ENCODE measurements around the gene UPK1B.
A peak's percentile ranks its signal among the peaks of the same experiment; 100 is the strongest.

The UPK1B gene

DNA sequence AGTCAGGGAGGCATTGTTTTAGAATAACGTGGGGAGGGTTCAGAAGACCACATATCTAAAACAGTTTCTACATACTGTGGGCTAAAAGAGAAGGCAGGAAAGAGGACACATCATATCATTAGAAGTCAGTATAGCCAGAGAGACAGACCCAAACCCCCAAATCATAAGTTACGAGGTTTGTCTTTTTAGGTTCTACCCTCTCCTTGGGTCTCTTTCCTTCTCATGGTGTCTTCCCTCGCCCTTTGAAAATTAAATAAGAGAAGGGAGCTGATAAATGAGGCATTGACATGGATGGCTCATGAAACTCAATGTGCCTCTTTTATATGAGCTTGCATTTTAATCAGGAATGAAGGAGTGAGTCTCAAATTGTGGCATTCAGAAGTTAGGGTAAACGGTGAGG lies 3.4 kb downstream of the UPK1B start:
- DNase-seq (ENCODE audit: low spot score), result no peak

DNA sequence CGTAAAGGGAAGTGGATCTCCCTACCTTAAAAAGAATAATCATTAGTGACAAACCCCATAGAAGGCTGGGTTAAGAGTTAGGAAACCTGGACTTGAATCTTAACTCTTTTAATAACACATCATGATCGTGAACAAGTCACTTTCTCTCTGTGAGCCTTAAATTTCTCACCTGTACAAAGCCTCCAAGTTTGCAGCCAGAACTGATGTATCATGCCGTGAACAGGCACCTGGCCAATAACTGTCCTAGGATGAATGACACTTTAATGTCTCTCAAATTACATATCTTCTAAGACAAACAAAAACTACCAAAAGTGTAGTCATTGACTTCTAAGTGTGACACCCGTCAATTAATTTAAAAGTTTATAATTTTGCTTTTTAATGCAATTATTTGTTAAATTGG lies 3.9 kb downstream of the UPK1B start:
- no peak for DNase-seq (ENCODE audit: low spot score)

DNA sequence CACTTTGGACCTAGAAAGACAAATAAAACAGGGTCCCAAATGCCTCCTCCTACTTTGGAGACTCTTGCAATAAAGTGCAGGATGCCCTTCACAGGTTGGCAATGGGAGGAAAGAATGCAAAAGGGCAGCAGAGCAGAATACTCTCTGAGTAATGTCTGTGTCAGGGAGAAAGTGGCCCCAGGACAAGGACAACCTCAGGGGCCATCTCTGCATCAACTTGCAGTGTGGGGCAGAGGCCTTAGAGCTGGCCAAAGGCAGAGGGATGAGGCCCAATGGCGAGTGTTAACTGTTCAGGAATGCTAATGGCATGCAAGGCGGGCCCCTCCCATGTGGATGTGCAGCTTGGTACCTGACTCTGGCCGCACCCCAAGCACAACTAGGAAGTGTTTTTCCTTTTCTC lies 8.4 kb downstream of the UPK1B start:
- no peak for DNase-seq (ENCODE audit: low spot score)

DNA sequence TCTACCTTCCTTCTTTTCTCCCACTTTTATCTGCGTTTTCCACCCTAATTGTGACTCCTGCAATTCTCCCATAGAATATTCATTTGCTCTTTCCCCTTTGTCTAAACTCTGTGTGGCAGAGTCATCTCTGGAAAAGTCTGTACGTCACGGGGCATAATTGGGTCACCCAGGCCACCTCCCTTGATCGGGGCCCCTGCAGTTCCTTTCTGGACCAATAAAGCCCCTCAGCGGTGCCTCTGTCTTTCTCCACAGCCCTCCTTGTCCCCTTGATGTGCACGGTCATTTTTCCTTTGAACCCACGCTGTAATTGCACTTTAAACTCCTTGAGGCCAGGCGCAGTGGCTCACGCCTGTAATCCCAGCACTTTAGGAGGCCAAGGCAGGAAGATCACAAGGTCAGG lies 10.7 kb downstream of the UPK1B start:
- DNase-seq (ENCODE audit: low spot score), result no peak

DNA sequence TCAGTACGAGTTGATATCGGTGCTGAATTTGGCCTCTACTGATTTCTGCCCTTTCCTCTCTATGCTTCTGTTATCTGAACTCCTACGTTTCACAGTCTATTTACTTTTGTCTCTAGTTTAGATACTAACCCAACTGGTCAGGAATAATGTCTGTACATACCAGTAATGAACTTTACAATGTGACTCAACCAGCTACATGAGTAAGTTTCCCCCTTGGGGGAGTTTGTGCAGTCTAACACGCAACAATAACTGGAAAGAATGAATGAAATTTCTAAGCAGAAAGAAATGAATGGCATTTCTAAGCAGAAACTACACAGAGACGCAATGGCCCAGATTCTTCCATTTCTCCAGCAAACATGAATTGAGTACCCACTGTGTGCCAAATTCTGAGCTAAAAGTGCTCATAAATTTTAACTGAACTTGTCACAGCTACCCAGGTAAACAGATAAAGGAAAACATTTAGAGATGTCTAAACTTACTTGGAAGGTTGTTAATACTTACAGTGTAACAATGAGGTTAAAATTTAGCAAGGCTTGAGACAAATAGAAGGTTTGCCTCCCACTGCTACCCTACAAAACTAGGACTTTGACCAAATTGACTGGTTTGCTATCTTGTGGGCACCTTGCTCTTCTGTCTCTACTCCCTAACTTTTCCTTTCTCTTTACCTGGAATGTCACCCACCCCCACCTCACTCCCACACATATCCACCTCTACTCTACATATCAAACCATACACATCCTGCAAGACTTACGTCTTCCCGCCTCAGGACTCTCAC lies 11.6 kb downstream of the UPK1B start:
- DNase-seq (ENCODE audit: low spot score), result no peak

DNA sequence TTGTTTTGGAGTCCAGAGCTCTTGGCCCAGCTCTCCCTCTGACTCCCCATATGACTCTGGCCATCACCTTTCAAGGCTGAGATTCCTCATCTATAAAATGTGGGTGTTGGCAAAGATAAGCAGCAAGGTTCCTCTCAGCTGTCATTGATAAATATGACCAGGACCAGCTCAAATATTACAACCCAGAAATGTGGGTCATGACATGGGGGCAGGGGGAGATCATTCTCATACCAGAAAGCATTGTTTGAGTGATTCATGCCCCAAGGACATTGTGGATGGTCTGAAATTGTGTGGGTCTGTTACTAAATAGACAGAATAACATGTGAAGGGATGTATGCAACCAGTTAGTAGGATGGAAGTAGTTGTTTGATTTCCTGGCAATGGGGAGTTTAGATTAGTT lies 13.9 kb downstream of the UPK1B start:
- DNase-seq (ENCODE audit: low spot score), result no peak

DNA sequence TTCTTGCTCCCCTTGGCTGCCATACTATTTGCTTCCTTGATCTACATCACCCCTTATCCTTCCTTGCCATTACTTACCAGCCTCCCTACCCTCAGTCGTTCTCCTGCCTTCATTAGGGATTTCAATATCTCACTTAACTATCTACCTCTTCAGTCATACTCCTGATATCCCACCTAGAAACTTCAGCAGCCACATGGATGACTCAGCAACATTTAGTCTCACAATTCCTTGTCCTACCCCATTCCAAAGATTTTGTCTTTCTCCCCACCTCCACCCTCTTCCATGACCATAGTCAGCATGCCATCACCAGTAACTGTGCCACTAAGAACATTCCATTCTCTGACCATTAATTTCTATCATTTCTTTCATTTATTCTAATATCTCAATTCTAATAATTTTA lies 18.4 kb downstream of the UPK1B start:
- DNase-seq (ENCODE audit: low spot score), result no peak

DNA sequence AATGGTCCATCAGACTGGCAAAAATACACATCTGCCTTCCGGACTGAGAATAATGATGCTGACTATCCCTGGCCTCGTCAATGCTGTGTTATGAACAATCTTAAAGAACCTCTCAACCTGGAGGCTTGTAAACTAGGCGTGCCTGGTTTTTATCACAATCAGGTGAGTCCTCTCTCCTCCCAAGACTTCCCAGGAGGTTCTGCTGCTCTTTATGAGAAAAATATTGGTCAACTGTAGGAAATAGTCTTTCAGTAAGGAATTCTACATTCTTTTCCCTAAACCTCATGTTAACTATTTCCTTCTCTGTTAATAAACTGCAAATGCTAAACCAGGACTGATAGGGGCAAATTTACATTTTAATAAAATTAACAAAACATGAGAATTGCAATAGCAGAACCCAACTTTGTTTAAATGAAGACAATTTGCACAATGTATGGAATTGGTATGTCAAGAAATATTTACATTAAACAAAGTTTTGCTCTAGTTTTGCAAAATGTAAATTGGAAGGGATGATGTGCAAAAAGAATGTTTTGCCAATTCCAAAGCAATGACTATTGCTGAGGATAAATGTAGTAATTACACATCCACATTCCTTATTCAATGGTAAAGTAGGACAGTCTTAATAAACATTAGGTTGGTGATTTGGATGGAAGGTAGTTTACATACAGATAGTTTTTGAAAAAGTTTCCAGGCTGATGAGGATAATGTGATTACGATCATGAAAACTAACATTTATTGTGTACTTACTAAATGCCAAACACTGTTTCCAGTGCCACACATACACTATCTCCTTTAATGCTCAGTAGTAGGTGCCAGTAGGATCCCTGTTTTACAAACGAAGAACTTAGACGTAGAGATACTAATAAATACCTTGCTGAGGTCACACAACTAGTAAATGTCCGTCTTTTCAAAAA lies 21.1 kb downstream of the UPK1B start:
- DNase-seq (ENCODE audit: low spot score), result no peak

DNA sequence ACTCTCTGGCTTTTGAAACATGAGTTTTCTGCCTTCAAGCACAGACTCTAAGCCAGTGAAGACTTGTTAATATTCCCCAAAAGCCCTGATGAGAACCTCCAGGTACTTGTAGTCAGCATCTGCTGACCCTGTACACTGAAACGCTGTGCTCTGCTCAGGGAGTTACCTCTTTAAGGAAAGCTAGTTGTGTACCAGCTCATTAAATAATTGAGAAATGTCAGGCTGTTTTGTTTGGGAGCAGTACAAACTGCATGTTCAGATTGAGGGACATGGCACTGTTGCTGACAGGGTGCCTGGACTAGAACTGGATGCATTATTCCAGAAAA lies 21.7 kb downstream of the UPK1B start:
- DNase-seq (ENCODE audit: low spot score), result no peak

DNA sequence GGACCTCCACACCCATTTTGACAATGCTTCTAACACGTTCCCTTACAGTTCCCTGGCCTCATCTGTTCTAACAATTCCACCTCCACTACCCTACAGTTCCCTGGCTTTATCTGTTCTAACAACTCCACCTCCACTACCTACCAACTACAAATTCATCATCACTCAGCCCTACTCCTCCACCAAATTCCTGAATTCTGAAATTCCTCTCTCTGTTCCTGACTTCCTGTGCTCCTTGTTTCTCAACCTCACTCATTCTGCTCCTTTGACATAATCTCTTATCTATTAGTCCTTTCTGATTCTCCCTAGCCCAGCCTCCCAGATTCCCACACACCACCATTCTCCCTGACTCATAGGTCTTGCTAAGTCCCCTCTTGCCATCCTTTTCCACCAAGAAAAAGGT lies 22.5 kb downstream of the UPK1B start:
- DNase-seq (ENCODE audit: low spot score), result no peak

DNA sequence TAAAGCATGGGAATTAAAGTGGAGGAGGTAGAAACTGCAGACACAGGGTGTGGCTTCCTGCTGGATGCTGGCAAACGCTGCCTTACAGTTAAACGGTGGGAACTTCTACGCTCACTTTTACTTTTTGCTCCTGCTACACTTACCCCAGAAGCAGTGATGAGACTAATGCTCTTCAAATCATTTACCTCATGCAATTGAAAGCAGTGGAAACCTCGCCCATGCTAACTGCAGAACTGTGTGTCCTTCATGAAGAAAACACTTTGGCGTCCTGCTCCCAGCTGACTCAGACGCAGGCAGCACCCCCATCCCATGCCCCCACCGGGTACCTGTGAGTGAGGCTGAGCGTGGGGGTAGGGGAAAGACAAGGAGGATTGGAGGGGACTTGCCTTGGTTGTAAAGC lies 31.8 kb downstream of the UPK1B start:
- no peak for DNase-seq (ENCODE audit: low spot score)

DNA sequence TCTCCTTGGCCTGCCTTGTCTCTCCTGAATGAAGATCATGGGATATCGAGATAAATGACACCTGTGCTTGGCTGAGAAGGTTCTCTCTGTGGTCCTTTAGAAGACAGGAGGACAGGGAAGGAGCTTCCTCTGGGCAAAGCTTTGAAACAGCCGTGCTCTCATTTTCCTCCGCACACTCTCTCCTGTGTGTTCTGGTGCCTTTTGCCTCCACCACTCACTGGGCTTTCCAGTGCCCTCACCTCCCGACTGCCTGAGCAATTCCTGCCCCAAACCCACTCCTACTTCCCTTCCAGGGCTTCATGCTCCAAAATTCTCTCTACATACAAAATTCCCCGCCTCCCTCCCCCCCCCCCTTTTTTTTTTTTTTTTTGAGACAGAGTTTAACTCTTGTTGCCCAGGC lies 32.3 kb downstream of the UPK1B start:
- no peak for DNase-seq (ENCODE audit: low spot score)

DNA sequence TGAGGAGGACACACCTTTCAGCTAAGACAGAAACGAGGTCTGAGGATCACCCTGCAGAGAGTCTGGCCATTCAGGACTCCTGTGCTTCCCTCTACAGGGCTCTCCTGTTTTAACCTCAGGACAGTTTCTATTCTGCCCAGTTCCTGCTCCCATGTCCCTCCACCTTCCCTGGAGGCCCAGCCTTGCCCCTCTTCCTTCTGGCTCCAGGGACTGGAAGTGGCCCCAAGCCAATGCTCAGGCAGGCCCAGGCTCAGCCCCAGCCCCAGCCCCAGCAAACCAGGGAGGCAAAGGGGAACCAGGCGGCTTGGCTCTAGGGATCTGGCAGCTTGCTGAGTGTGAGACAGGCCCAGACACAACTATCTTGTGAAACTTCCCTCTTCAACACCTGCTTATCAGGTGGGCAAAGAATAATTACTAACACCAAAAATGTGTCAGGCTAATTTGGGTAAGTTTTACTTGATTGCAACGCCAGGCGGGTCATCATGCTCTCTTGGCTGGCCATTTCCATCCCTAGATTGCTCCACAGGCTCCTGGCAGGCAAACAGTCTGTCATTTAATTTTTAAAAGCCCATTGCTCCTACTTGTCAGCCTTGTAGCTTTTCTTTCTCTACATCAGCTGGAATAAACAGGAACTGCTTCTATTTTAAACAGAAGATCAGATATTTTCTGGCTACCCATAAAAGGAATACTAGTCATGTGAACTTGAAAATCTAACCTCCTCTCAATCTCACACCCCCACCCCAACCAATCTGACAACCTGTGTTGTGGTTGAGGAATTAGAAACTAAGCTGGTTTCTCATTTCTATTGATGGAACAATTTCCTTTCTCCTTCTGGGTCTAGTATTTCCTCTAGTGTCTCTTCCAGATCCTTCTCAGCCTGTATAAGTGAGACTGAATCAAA lies 33.5 kb downstream of the UPK1B start:
- DNase-seq (ENCODE audit: low spot score), result no peak

DNA sequence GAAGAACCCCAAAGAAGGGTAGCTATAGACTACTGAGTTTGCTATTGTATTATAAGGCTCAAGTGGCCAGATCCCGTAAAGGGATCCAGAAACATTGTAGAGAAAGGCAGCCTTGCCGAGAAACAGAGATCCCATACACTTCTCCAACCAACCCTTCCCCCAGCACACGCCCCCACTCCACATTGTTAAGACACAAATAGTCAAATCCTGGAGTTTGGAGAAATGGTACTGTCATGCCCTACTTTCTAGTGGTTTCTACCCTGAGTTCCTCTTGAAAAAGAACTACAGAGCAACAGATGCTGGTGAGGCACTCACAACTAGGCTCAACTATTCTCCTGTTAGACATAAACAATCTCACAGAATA lies 34.1 kb downstream of the UPK1B start:
- no peak for DNase-seq (ENCODE audit: low spot score)

DNA sequence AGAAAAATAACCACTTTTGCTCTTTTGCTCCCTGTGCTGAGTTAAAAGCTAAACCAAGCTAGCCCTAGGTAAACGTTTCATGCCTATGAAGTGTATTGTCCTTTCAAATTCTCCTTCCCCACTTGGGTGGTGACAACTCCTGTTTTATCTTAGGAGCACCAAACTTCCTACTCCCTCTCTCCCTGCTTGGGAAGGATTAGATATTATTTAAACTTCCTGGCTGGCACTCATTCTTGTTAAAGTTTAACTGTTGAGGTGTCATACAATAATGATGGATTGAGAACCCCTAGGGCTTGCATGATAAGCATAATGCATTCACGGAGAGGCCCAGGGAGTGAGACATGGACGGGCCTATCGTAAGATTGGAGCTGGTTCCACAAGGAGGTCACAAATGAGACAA lies 37.8 kb downstream of the UPK1B start:
- DNase-seq (ENCODE audit: low spot score), result no peak

DNA sequence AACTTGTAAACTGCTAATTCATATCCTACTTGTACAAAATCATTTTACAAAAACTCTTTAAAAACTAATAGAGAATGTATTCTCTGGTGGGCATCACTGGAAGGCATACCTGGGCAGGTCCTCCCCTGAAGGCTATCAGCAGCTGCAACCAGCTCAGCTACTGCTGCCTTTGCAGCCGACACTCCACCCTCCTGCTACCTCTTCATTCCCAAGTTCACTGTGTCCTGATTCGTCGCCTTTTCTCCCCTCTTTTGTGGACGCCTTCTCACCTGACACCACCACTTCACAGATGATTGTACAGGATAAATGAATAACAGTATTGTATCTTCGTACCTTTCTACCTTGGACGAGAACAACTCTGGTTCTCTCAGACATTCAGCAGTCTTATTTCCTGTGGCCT lies 38.4 kb downstream of the UPK1B start:
- no peak for DNase-seq (ENCODE audit: low spot score)

DNA sequence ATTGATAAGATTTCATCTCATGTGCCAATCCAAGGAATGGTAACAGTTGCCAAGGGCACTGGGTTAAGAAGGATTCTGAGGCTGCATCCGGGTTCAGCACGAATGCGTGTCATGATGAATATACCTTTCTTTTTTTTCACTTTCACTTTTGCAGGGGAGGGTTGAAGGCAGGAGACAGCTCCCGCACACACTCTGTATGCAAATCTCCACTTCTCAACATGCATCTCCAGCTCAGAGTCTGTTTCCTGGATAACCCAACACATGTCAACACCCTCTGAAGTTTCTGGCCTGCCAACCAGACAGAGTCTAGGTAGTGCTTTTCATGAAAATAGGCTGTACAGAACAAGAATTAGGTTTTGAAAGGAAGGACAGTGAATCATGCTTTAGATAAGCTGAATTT lies 45.7 kb downstream of the UPK1B start:
- DNase-seq (ENCODE audit: low spot score), result peak; percentile 51

DNA sequence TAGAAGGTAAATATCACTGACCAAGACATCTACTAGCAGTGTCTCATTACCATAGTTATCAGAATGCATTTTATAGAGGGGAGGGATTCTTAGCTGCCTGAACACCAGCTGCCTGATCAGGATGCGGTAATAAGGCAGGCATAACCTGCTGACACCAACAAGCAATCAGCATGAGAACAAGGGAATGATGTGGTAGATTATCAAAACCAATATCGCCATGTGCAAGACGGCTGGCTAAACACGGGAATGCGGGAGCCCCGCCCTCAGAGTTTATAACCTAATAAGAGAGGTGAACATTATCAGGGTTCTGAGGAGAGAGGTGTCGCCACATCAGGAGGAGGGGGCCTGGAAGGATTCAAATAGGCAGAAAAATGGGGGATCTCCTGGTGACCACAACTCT lies 46.8 kb downstream of the UPK1B start:
- no peak for DNase-seq (ENCODE audit: low spot score)

DNA sequence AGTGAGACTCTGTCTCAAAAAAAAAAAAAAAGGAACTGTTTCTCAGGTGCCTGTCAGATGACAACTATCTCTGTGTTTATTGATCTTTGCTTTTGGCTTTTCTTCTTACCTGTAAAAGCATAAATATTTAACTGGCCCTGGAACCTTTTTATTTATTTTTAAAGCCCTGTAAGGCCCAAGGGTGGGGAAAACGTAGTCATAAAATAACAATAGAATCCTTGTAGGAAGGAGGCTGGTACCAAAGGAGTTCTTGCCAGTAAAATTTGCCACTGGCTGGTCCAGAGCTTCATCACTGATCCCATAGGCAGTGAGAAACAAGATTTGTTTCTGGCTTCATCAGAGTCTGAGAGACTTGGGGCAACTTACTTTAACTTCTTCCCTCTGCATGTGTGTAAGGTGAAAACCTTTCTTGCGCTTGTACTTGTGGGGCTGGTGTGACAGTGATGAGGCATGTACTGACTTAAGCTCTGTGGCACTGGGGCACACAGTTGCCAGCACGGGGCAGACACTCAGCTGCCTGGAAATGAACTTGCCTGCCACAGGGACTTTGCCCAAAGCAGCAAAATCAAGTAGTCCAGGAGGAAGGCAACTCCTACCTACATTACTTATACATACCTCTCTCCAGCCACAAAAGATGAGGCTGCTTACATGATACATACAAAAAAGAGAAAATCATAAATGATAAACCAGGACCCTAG lies 47.7 kb downstream of the UPK1B start:
- no peak for DNase-seq (ENCODE audit: low spot score)

DNA sequence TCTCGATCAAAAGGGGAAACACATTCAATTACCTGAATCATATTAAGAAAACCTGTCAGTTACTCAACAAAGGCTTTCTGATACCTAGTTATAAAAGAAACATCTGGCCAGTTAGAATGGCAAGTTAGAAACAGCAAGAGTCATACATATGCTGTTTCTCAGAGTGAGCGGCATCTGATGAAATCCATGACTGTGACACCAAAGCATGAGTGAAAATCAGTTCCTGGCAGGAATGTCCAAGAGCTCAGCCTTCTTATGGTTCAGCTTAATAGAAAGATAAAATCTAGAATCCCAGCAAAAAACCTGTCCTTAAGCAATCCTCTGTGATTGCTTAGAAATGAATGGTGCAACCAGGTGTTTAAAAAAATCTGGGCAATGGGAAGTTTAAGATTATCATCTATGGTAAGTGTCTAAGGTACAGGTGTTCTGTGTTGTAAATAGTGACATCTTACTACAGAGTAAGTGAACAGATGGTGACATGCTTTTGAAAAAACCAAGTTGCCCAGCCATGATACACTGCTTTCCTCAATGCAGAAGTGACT lies 48.5 kb downstream of the UPK1B start:
- no peak for DNase-seq (ENCODE audit: low spot score)

DNA sequence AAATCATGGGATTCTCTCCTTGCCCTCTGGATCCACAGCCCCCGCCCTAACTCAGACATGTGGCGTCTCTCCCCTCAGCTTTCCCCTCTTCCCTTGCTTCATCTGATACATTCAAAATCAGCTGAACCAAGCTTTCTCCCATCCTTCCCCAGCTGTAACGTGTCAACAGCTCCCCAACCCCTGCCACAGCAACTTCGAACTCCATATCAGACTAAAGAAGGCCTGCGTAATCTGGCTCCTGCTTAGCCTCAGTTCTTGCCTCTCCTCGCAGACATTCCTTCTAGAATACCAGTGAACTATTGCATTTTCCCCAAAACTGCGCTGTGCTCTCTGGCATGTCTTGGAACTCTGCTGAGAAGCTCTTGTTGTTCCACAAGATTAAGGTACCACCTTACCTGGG lies 49.0 kb downstream of the UPK1B start:
- no peak for DNase-seq (ENCODE audit: low spot score)

DNA sequence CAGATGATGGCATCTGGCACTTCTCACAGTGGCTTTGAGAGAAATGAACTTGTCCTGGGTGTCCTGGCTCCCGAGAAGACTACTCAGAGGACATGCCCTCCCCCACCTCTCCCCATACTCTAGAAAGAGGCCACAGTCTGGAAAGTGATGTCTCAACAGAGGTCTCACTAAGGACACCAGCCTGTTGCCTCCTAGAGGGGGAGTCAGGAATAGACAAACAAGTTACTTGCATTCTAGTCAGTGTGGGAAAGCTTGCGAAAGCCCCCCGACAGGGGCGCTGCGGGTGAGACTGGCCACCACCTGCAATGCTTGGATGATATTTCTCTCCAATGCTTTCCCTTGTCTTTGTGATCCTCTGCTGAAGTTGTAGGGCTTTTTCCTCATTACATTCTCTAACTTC lies 50.1 kb downstream of the UPK1B start:
- no peak for DNase-seq (ENCODE audit: low spot score)

Measured in CD4-positive, alpha-beta T cell treated with Interleukin-2 at 100 ng/mL for 4 hours (primary cell).